Sigmoid colon (tissue), 4 donors: ENCODE measurements around the gene ZFC3H1.

Source experiments
- CTCF ChIP-seq, 4 experiments: fragments of 450-650 bp in 3 of 4; fragments of 200-600 bp in 1 of 4; IDR thresholded peaks; one replicate each; pipeline ENCODE4 v1.5.1; 2016 to 2019; ENCODE audit warnings: antibody characterized with exemption in 4 of 4, mild to moderate bottlenecking in 3 of 4, moderate library complexity in 2 of 4
- EP300 ChIP-seq, 4 donors: sonication (generic); formaldehyde crosslinking; IDR thresholded peaks; one replicate each; pipeline ENCODE4 v1.6.1; 2017; ENCODE audit warnings: antibody characterized with exemption in 4 of 4
- POLR2A ChIP-seq, 2 donors: fragments of 450-650 bp; IDR thresholded peaks; one replicate each; pipeline ENCODE4 v1.6.1; 2016; ENCODE audit warnings: antibody characterized with exemption in 2 of 2, mild to moderate bottlenecking in 2 of 2, moderate library complexity in 2 of 2
- POLR2AphosphoS5 ChIP-seq, 4 donors: sonication (generic); formaldehyde crosslinking; IDR thresholded peaks; one replicate each; pipeline ENCODE4 v1.6.1; 2017; ENCODE audit warnings: antibody characterized with exemption in 4 of 4

GRCh38 chr12:71621938-71622337 is 41.7 kb downstream of the ZFC3H1 start:
- no peak for TF ChIP-seq CTCF (IDR thresholded peaks at IDR 0.05)
- TF ChIP-seq EP300 (IDR thresholded peaks at IDR 0.05), result no peak
- no peak for TF ChIP-seq POLR2A (IDR thresholded peaks at IDR 0.05)
- no peak for TF ChIP-seq POLR2AphosphoS5 (IDR thresholded peaks at IDR 0.05)
